ENCODE measurements around the gene VAV1. TPM values are rescaled to one million over a fixed set of nuclear protein-coding genes. Genes with fewer than 3 reads are reported as not detected.
A peak's percentile ranks its signal among the peaks of the same experiment; 100 is the strongest.

Gene VAV1
- total and polyA plus RNA-seq, 2 of the 13 experiments (the other 11 are each of a cell fraction or from before 2014, with no cell fraction given) = not detected

DNA sequence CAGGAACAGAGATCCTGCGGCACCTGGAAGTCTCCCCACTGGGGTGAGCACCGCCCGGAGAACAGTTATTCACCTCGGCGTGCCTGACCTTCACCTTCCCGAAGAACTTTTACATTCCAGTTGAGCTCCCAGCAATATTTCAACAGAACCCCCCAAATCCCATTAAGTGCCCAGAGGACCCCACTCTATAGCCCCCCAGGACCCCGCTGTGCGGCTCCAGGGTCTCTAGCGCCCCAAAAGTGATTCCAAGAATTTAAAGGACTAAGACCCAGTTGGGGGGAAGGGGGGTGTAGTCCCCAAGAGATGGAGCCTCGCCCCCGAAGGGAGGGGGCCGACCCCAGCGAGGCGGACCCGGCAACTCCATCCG is 35.6 kb upstream of the VAV1 start (continued):
- TF ChIP-seq, protein P1, sequence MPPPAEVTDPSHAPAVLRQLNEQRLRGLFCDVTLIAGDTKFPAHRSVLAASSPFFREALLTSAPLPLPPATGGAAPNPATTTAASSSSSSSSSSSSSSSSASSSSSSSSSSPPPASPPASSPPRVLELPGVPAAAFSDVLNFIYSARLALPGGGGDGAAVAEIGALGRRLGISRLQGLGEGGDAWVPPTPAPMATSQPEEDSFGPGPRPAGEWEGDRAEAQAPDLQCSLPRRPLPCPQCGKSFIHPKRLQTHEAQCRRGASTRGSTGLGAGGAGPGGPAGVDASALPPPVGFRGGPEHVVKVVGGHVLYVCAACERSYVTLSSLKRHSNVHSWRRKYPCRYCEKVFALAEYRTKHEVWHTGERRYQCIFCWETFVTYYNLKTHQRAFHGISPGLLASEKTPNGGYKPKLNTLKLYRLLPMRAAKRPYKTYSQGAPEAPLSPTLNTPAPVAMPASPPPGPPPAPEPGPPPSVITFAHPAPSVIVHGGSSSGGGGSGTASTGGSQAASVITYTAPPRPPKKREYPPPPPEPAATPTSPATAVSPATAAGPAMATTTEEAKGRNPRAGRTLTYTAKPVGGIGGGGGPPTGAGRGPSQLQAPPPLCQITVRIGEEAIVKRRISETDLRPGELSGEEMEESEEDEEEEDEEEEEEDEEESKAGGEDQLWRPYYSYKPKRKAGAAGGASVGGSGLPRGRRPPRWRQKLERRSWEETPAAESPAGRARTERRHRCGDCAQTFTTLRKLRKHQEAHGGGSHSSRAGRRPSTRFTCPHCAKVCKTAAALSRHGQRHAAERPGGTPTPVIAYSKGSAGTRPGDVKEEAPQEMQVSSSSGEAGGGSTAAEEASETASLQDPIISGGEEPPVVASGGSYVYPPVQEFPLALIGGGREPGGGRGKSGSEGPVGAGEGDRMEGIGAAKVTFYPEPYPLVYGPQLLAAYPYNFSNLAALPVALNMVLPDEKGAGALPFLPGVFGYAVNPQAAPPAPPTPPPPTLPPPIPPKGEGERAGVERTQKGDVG (CRISPR knock-in tag; IDR thresholded peaks at IDR 0.05; ENCODE audit: borderline replicate concordance) = peak; percentile 13; the same call in 1 of the 2 replicates
- no peak for TF ChIP-seq HDAC6 (IDR thresholded peaks at IDR 0.05; ENCODE audit: low read depth, low read length)
- TF ChIP-seq ZNF253 (CRISPR knock-in tag; IDR thresholded peaks at IDR 0.05; ENCODE audit: borderline replicate concordance) = no peak
- no peak for TF ChIP-seq ZNF180 (CRISPR knock-in tag; IDR thresholded peaks at IDR 0.05; ENCODE audit: borderline replicate concordance, low read depth)
- no peak for TF ChIP-seq ZNF30 (CRISPR knock-in tag; IDR thresholded peaks at IDR 0.05)
- no peak for TF ChIP-seq MEIS1 (CRISPR knock-in tag; IDR thresholded peaks at IDR 0.05; ENCODE audit: borderline replicate concordance)
- no peak for TF ChIP-seq ZBTB42 (CRISPR knock-in tag; IDR thresholded peaks at IDR 0.05)
- TF ChIP-seq, protein P2, sequence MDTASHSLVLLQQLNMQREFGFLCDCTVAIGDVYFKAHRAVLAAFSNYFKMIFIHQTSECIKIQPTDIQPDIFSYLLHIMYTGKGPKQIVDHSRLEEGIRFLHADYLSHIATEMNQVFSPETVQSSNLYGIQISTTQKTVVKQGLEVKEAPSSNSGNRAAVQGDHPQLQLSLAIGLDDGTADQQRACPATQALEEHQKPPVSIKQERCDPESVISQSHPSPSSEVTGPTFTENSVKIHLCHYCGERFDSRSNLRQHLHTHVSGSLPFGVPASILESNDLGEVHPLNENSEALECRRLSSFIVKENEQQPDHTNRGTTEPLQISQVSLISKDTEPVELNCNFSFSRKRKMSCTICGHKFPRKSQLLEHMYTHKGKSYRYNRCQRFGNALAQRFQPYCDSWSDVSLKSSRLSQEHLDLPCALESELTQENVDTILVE (CRISPR knock-in tag; IDR thresholded peaks at IDR 0.05) = no peak
- TF ChIP-seq, protein P3, sequence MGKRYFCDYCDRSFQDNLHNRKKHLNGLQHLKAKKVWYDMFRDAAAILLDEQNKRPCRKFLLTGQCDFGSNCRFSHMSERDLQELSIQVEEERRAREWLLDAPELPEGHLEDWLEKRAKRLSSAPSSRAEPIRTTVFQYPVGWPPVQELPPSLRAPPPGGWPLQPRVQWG (CRISPR knock-in tag; IDR thresholded peaks at IDR 0.05; ENCODE audit: borderline replicate concordance, low read depth) = no peak
- TF ChIP-seq ZNF446 (CRISPR knock-in tag; IDR thresholded peaks at IDR 0.05) = peak; percentile 35; the same call in 1 of the 2 replicates
- no peak for TF ChIP-seq SNAI1 (CRISPR knock-in tag; IDR thresholded peaks at IDR 0.05; ENCODE audit: borderline replicate concordance)
- TF ChIP-seq SMARCC2 (IDR thresholded peaks at IDR 0.05) = no peak
- no peak for TF ChIP-seq THYN1 (CRISPR knock-in tag; IDR thresholded peaks at IDR 0.05; ENCODE audit: borderline replicate concordance, low read depth)
- peak; percentile 38; the same call in 1 of the 2 replicates for TF ChIP-seq ZMAT3 (CRISPR knock-in tag; conservative IDR thresholded peaks at IDR 0.05)
- TF ChIP-seq, protein P4, sequence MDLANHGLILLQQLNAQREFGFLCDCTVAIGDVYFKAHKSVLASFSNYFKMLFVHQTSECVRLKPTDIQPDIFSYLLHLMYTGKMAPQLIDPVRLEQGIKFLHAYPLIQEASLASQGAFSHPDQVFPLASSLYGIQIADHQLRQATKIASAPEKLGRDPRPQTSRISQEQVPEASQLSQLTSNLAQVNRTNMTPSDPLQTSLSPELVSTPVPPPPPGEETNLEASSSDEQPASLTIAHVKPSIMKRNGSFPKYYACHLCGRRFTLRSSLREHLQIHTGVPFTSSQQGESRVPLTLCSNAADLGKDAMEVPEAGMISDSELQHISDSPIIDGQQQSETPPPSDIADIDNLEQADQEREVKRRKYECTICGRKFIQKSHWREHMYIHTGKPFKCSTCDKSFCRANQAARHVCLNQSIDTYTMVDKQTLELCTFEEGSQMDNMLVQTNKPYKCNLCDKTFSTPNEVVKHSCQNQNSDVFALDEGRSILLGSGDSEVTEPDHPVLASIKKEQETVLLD (CRISPR knock-in tag; IDR thresholded peaks at IDR 0.05; ENCODE audit: low read depth) = no peak
- no peak for TF ChIP-seq RARG (CRISPR knock-in tag; IDR thresholded peaks at IDR 0.05; ENCODE audit: low read depth)
- TF ChIP-seq, protein P5, sequence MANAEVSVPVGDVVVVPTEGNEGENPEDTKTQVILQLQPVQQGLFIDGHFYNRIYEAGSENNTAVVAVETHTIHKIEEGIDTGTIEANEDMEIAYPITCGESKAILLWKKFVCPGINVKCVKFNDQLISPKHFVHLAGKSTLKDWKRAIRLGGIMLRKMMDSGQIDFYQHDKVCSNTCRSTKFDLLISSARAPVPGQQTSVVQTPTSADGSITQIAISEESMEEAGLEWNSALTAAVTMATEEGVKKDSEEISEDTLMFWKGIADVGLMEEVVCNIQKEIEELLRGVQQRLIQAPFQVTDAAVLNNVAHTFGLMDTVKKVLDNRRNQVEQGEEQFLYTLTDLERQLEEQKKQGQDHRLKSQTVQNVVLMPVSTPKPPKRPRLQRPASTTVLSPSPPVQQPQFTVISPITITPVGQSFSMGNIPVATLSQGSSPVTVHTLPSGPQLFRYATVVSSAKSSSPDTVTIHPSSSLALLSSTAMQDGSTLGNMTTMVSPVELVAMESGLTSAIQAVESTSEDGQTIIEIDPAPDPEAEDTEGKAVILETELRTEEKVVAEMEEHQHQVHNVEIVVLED (CRISPR knock-in tag; IDR thresholded peaks at IDR 0.05; ENCODE audit: borderline replicate concordance) = no peak
- no peak for TF ChIP-seq PCBP1 (IDR thresholded peaks at IDR 0.05; ENCODE audit: borderline replicate concordance, low read depth, low read length)
- TF ChIP-seq, protein P6, sequence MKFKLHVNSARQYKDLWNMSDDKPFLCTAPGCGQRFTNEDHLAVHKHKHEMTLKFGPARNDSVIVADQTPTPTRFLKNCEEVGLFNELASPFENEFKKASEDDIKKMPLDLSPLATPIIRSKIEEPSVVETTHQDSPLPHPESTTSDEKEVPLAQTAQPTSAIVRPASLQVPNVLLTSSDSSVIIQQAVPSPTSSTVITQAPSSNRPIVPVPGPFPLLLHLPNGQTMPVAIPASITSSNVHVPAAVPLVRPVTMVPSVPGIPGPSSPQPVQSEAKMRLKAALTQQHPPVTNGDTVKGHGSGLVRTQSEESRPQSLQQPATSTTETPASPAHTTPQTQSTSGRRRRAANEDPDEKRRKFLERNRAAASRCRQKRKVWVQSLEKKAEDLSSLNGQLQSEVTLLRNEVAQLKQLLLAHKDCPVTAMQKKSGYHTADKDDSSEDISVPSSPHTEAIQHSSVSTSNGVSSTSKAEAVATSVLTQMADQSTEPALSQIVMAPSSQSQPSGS (CRISPR knock-in tag; IDR thresholded peaks at IDR 0.05) = no peak
- TF ChIP-seq BRD4 (CRISPR knock-in tag; IDR thresholded peaks at IDR 0.05) = no peak
